SK-N-SH treated with all-trans-retinoic acid at 6 μM for 48 hours (cell line): ENCODE data around the gene DNAJC30.

Source experiments
- ATAC-seq: fragments of 200-7000 bp; cut with Tn5 transposase; 3 replicates; pipeline ENCODE4 v1.9.1; 2020; ENCODE audit warnings: mild to moderate bottlenecking, moderate library complexity
- ARNTL ChIP-seq: fragments of 450-650 bp; formaldehyde crosslinking; IDR thresholded peaks from 2 replicates; pipeline ENCODE4 v1.5.0; 2020; ENCODE audit warnings: low read depth, mild to moderate bottlenecking, moderate library complexity, borderline replicate concordance
- BACH2 ChIP-seq: fragments of 250-450 bp; sonication (Bioruptor Pico); IDR thresholded peaks from 2 replicates; pipeline ENCODE4 v1.9.0; 2021; ENCODE audit warnings: mild to moderate bottlenecking, borderline replicate concordance
- CSDC2 ChIP-seq: fragments of 250-450 bp; sonication (Bioruptor Pico); IDR thresholded peaks from 2 replicates; pipeline ENCODE4 v1.5.0; 2020; ENCODE audit warnings: mild to moderate bottlenecking, moderate library complexity
- ESRRG ChIP-seq: fragments of 250-450 bp; sonication (Bioruptor Pico); IDR thresholded peaks from 2 replicates; pipeline ENCODE4 v1.6.1; 2021; ENCODE audit warnings: mild to moderate bottlenecking
- OSR1 ChIP-seq: fragments of 250-450 bp; sonication (Bioruptor Pico); IDR thresholded peaks from 2 replicates; pipeline ENCODE4 v1.8.0; 2022; ENCODE audit warnings: moderate library complexity, mild to moderate bottlenecking, inconsistent platforms
- PPARA ChIP-seq: fragments of 250-450 bp; sonication (Bioruptor Pico); IDR thresholded peaks from 2 replicates; pipeline ENCODE4 v1.5.0; 2020; ENCODE audit warnings: mild to moderate bottlenecking, borderline replicate concordance
- RARB ChIP-seq: fragments of 250-450 bp; sonication (Bioruptor Pico); IDR thresholded peaks from 2 replicates; pipeline ENCODE4 v1.8.0; 2021; ENCODE audit warnings: mild to moderate bottlenecking, moderate library complexity
- SNAI2 ChIP-seq: fragments of 250-450 bp; sonication (Bioruptor Pico); IDR thresholded peaks from 2 replicates; pipeline ENCODE4 v1.5.0; 2020; ENCODE audit warnings: mild to moderate bottlenecking, moderate library complexity
- TOX ChIP-seq: fragments of 250-450 bp; sonication (Bioruptor Pico); IDR thresholded peaks from 2 replicates; pipeline ENCODE4 v1.8.0; 2021; ENCODE audit warnings: mild to moderate bottlenecking, moderate library complexity, borderline replicate concordance
- ZC3H10 ChIP-seq: fragments of 250-450 bp; sonication (Bioruptor Pico); IDR thresholded peaks from 2 replicates; pipeline ENCODE4 v1.5.1; 2021; ENCODE audit warnings: mild to moderate bottlenecking, moderate library complexity
- ZFP3 ChIP-seq: fragments of 250-450 bp; sonication (Bioruptor Pico); IDR thresholded peaks from 2 replicates; pipeline ENCODE4 v1.5.0; 2020; ENCODE audit warnings: mild to moderate bottlenecking, moderate library complexity
- ZFP30 ChIP-seq: fragments of 450-650 bp; formaldehyde crosslinking; IDR thresholded peaks from 2 replicates; pipeline ENCODE4 v1.5.0; 2022; ENCODE audit warnings: mild to moderate bottlenecking, moderate library complexity
- ZNF565 ChIP-seq: fragments of 450-650 bp; formaldehyde crosslinking; conservative IDR thresholded peaks from 2 replicates; pipeline ENCODE4 v1.5.0; 2020; ENCODE audit warnings: low read depth, mild to moderate bottlenecking, moderate library complexity
- ZNF70 ChIP-seq: fragments of 450-650 bp; formaldehyde crosslinking; IDR thresholded peaks from 2 replicates; pipeline ENCODE4 v1.5.0; 2020; ENCODE audit warnings: mild to moderate bottlenecking, moderate library complexity
- ZNF8 ChIP-seq: fragments of 450-650 bp; formaldehyde crosslinking; IDR thresholded peaks from 2 replicates; pipeline ENCODE4 v1.5.0; 2020; ENCODE audit warnings: mild to moderate bottlenecking, moderate library complexity
- TF ChIP-seq, protein P1 (sequence below): fragments of 250-450 bp; sonication (Bioruptor Pico); IDR thresholded peaks from 2 replicates; pipeline ENCODE4 v1.5.1; 2020; ENCODE audit warnings: low read depth, mild to moderate bottlenecking, moderate library complexity
- TF ChIP-seq, protein P2 (sequence below): fragments of 250-450 bp; sonication (Bioruptor Pico); IDR thresholded peaks from 2 replicates; pipeline ENCODE4 v1.5.0; 2020; ENCODE audit warnings: mild to moderate bottlenecking, moderate library complexity
- TF ChIP-seq, protein P3 (sequence below): fragments of 250-450 bp; sonication (Bioruptor Pico); IDR thresholded peaks from 2 replicates; pipeline ENCODE4 v1.8.0; 2021; ENCODE audit warnings: low read depth, mild to moderate bottlenecking, moderate library complexity, borderline replicate concordance
- TF ChIP-seq, protein P4 (sequence below): fragments of 250-450 bp; sonication (Bioruptor Pico); IDR thresholded peaks from 2 replicates; pipeline ENCODE4 v1.5.1; 2021; ENCODE audit warnings: mild to moderate bottlenecking, moderate library complexity
- TF ChIP-seq, protein P5 (sequence below): fragments of 250-450 bp; sonication (Bioruptor Pico); IDR thresholded peaks from 2 replicates; pipeline ENCODE4 v1.8.0; 2020; ENCODE audit warnings: mild to moderate bottlenecking, moderate library complexity, borderline replicate concordance

DNAJC30 gene

DNA sequence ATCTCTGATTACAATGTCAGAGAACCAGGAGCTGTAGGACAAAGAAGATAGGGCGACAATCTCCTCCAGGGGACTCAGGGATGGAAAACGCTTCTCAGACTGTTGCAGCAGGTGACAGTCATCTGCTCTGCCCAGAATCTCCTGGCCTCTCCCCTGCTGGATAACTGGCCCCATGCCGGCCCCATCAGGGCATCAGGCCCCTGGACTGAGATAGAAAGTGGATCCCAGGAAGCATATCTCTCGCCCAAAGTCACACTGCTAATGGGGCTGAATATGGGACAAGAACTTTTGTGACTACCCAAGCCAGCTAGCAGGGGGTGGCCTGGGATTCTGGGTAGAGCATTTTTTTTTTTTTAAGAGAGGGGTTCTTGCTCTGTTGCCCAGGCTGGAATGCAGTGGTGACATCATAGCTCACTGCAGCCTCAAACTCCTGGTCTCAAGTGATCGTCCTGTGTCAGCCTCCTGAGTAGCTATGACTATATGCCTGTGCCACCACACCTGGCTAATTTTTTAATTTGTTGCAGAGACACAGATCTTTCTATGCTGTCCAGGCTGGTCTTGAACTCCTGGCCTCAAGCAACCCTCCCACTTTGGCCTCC lies 38.5 kb downstream of the DNAJC30 start:
- ATAC-seq, result no peak
- TF ChIP-seq ZFP3 (no peak), ZNF8 (no peak), ZFP30 (no peak), CSDC2 (CRISPR knock-in tag) (no peak), ZNF70 (CRISPR knock-in tag) (no peak), PPARA (CRISPR knock-in tag) (no peak), ZNF565 (CRISPR knock-in tag) (no peak), SNAI2 (CRISPR knock-in tag) (no peak), ARNTL (CRISPR knock-in tag) (no peak), TOX (CRISPR knock-in tag) (no peak)
- TF ChIP-seq, protein P1, sequence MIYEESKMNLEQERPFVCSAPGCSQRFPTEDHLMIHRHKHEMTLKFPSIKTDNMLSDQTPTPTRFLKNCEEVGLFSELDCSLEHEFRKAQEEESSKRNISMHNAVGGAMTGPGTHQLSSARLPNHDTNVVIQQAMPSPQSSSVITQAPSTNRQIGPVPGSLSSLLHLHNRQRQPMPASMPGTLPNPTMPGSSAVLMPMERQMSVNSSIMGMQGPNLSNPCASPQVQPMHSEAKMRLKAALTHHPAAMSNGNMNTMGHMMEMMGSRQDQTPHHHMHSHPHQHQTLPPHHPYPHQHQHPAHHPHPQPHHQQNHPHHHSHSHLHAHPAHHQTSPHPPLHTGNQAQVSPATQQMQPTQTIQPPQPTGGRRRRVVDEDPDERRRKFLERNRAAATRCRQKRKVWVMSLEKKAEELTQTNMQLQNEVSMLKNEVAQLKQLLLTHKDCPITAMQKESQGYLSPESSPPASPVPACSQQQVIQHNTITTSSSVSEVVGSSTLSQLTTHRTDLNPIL (CRISPR knock-in tag), result no peak
- TF ChIP-seq, protein P2, sequence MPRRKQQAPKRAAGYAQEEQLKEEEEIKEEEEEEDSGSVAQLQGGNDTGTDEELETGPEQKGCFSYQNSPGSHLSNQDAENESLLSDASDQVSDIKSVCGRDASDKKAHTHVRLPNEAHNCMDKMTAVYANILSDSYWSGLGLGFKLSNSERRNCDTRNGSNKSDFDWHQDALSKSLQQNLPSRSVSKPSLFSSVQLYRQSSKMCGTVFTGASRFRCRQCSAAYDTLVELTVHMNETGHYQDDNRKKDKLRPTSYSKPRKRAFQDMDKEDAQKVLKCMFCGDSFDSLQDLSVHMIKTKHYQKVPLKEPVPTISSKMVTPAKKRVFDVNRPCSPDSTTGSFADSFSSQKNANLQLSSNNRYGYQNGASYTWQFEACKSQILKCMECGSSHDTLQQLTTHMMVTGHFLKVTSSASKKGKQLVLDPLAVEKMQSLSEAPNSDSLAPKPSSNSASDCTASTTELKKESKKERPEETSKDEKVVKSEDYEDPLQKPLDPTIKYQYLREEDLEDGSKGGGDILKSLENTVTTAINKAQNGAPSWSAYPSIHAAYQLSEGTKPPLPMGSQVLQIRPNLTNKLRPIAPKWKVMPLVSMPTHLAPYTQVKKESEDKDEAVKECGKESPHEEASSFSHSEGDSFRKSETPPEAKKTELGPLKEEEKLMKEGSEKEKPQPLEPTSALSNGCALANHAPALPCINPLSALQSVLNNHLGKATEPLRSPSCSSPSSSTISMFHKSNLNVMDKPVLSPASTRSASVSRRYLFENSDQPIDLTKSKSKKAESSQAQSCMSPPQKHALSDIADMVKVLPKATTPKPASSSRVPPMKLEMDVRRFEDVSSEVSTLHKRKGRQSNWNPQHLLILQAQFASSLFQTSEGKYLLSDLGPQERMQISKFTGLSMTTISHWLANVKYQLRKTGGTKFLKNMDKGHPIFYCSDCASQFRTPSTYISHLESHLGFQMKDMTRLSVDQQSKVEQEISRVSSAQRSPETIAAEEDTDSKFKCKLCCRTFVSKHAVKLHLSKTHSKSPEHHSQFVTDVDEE, result no peak
- TF ChIP-seq, protein P3, sequence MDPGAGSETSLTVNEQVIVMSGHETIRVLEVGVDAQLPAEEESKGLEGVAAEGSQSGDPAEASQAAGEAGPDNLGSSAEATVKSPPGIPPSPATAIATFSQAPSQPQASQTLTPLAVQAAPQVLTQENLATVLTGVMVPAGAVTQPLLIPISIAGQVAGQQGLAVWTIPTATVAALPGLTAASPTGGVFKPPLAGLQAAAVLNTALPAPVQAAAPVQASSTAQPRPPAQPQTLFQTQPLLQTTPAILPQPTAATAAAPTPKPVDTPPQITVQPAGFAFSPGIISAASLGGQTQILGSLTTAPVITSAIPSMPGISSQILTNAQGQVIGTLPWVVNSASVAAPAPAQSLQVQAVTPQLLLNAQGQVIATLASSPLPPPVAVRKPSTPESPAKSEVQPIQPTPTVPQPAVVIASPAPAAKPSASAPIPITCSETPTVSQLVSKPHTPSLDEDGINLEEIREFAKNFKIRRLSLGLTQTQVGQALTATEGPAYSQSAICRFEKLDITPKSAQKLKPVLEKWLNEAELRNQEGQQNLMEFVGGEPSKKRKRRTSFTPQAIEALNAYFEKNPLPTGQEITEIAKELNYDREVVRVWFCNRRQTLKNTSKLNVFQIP (CRISPR knock-in tag), result no peak

DNA sequence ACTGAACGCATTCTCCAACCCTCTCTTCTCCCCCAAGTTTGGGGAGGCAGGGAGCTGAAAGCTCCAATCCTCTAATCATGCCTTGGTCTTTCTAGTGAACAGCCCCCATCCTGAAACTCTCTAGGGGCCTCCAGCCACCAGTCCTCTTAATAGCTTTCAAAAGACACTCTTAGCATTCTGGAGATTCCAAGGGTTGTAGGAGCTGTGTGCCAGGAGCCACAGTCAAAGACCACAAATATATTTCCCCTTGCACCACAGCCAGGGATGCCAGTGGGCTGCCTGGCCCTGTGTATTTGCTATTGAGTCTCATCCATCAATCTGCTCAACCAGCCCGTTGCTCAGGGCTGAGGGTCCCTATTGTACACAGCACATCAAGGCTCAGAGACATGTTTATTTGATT lies 40.4 kb downstream of the DNAJC30 start:
- no peak for ATAC-seq
- TF ChIP-seq, protein P4, sequence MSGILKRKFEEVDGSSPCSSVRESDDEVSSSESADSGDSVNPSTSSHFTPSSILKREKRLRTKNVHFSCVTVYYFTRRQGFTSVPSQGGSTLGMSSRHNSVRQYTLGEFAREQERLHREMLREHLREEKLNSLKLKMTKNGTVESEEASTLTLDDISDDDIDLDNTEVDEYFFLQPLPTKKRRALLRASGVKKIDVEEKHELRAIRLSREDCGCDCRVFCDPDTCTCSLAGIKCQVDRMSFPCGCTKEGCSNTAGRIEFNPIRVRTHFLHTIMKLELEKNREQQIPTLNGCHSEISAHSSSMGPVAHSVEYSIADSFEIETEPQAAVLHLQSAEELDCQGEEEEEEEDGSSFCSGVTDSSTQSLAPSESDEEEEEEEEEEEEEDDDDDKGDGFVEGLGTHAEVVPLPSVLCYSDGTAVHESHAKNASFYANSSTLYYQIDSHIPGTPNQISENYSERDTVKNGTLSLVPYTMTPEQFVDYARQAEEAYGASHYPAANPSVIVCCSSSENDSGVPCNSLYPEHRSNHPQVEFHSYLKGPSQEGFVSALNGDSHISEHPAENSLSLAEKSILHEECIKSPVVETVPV (CRISPR knock-in tag), result no peak
- TF ChIP-seq RARB, result no peak
- no peak for TF ChIP-seq SNAI2 (CRISPR knock-in tag)
- TF ChIP-seq ZNF8, result no peak
- no peak for TF ChIP-seq CSDC2 (CRISPR knock-in tag)
- no peak for TF ChIP-seq ZC3H10
- no peak for TF ChIP-seq ZNF70 (CRISPR knock-in tag)
- no peak for TF ChIP-seq ESRRG
- TF ChIP-seq PPARA (CRISPR knock-in tag), result no peak
- TF ChIP-seq ZNF565 (CRISPR knock-in tag), result no peak

DNA sequence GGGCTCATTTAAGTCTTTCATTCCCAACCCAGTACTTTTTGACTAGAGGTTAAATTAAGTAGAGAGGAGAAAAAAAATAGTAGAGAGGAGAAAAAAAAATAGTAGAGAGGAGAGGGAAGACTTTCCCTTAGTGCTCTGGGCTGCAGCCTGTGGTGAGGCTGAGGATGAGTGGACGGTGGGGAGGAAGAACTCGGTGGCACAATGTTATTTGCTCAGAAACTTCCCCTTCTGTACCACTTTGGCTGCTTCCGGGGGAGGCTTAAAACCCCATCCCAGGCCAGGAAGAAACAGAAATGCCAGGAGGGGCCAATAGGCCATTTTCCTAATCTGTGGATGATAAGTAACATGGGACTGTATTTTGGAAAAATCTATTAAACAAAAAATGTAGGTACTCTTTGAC lies 44.3 kb downstream of the DNAJC30 start:
- TF ChIP-seq PPARA (CRISPR knock-in tag) (no peak), ESRRG (no peak), SNAI2 (CRISPR knock-in tag) (no peak), ZFP3 (no peak), ZNF565 (CRISPR knock-in tag) (no peak), ZFP30 (no peak), ARNTL (CRISPR knock-in tag) (no peak), OSR1 (CRISPR knock-in tag) (no peak), RARB (no peak), BACH2 (CRISPR knock-in tag) (no peak), ZNF70 (CRISPR knock-in tag) (no peak)
- TF ChIP-seq, protein P2, result no peak
- TF ChIP-seq, protein P4 (CRISPR knock-in tag), result no peak
- TF ChIP-seq, protein P5, sequence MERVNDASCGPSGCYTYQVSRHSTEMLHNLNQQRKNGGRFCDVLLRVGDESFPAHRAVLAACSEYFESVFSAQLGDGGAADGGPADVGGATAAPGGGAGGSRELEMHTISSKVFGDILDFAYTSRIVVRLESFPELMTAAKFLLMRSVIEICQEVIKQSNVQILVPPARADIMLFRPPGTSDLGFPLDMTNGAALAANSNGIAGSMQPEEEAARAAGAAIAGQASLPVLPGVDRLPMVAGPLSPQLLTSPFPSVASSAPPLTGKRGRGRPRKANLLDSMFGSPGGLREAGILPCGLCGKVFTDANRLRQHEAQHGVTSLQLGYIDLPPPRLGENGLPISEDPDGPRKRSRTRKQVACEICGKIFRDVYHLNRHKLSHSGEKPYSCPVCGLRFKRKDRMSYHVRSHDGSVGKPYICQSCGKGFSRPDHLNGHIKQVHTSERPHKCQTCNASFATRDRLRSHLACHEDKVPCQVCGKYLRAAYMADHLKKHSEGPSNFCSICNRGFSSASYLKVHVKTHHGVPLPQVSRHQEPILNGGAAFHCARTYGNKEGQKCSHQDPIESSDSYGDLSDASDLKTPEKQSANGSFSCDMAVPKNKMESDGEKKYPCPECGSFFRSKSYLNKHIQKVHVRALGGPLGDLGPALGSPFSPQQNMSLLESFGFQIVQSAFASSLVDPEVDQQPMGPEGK (CRISPR knock-in tag), result no peak
- ATAC-seq, result no peak
